MCF 10A (cell line): Measurements from ENCODE around the gene PSME1. TPM values are rescaled to one million over a fixed set of nuclear protein-coding genes. Genes with fewer than 3 reads are reported as not detected.

Experiments used
- BruUV-seq: library from RNA; stranded (reverse); fragments of 400-500 nt; replicated peaks from 2 replicates; lab custom pipeline; 2021; lab: Mats Ljungman, UMichigan
- CTCF ChIA-PET: fragments of 300-600 bp; sonication (Branson Sonifier 250); formaldehyde crosslinking; extraction: SDS; loops from one replicate; lab custom pipeline; 2021; ENCODE audit warnings: antibody characterized with exemption, inconsistent platforms; lab: Yijun Ruan, JAX
- POLR2A ChIA-PET: fragments of 300-600, 350-650 bp; sonication (Branson Sonifier 250); formaldehyde crosslinking; extraction: SDS; loops from one replicate; lab custom pipeline; 2020; ENCODE audit warnings: antibody characterized with exemption, inconsistent platforms; lab: Yijun Ruan, JAX
- DNase-seq: peaks from one replicate; pipeline ENCODE4 v3.0.0-alpha.2; 2018; ENCODE audit not compliant: unreplicated experiment
- H3K27ac Mint-ChIP-seq: one replicate; pipeline ENCODE4 v1.8.0; 2022; ENCODE audit warnings: mild to moderate bottlenecking, low read depth, mixed read lengths; ENCODE audit not compliant: unreplicated experiment
- H3K27me3 Mint-ChIP-seq: one replicate; pipeline ENCODE4 v1.8.0; 2022; ENCODE audit warnings: mixed read lengths; ENCODE audit not compliant: insufficient read depth, unreplicated experiment
- H3K36me3 Mint-ChIP-seq: one replicate; pipeline ENCODE4 v1.8.0; 2022; ENCODE audit warnings: mild to moderate bottlenecking, moderate library complexity, mixed read lengths; ENCODE audit not compliant: insufficient read depth, unreplicated experiment
- H3K4me1 Mint-ChIP-seq: one replicate; pipeline ENCODE4 v1.8.0; 2022; ENCODE audit warnings: mixed read lengths; ENCODE audit not compliant: insufficient read depth, unreplicated experiment
- H3K4me3 Mint-ChIP-seq: one replicate; pipeline ENCODE4 v1.8.0; 2022; ENCODE audit warnings: mild to moderate bottlenecking, moderate library complexity, mixed read lengths; ENCODE audit not compliant: unreplicated experiment
- H3K9me3 Mint-ChIP-seq: one replicate; pipeline ENCODE4 v1.8.0; 2022; ENCODE audit warnings: mixed read lengths; ENCODE audit not compliant: unreplicated experiment
- CTCF ChIP-seq: fragments of 200-600 bp; IDR thresholded peaks from one replicate; pipeline ENCODE4 v1.8.0; 2022; ENCODE audit warnings: antibody characterized with exemption, mild to moderate bottlenecking; ENCODE audit not compliant: unreplicated experiment
- intact Hi-C: fragments of 100-400 bp; cut with micrococcal nuclease; formaldehyde crosslinking; loops from 2 replicates; pipeline ENCODE4 v1.14.1; 2022
- total RNA-seq: library from RNA; stranded (reverse); gene quantifications from 2 replicates; pipeline ENCODE4 v1.2.3, GENCODE V29; 2022

Gene PSME1
- total RNA-seq, 1 experiment from 2014 or later: 126 TPM

GRCh38 chr14:24183014-24183481, 47.1 kb downstream of the PSME1 start:
- Mint-ChIP-seq H3K27ac (no peak overlapping the region), H3K4me1 (no peaks in the 10 kb centered on the region), H3K4me3 (no peak overlapping the region), H3K27me3 (no peaks in the 10 kb centered on the region), H3K36me3 (peaks cover 64% of the 10 kb centered on the region), H3K9me3 (no peaks in the 10 kb centered on the region)
- no peak for TF ChIP-seq CTCF
- intact Hi-C loops: no loop called here
- ChIA-PET CTCF (interaction anchor here (7.0 kb wide), 1 partner anchor 22 kb away, joined by 51 read pairs; the partner anchor contains the start of gene IRF9), POLR2A (no interaction called here)
- no TSS peak for BruUV-seq
- DNase-seq: no peak

DNA sequence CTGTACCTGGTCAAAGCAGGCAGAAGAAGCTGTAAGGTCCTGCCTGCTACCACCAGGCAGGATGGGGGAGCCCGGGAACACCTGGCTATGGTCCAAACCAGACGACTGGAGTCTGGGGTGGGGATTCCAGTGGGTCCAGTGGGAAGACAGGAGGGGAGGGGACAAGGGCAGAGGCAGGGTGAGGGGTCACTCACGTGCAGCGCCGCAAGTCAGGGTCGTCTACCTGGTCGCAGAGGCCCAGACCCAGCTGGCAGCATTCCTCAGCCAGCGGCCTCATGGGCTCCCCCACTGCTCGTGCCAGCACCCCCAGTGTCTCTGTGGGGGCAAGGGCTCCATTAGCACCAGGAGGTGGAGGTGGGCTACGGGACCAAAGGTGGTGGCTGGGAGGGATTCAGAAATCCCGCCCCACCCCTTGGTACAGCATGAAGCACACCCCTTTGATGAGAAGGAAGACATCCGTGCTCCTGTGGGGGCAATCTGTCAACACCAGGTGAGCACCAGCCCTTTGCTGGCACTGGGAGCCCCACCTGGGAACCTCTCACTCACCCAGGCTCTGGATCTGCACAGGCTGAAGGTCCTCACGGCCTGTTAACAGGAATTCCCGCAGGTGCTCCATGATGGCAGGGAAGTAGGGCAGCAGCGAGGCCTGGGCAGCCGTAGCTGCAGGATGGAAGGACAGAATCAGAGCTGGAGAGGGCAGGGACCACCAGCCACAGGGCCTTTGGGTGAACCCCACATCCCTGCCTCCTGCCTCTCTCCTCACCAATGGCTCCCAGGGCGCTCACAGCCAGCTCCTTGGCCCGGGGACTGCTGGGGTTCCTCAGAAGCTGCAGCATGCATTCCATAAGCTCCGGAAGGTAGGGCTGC, 48.3 kb downstream of the PSME1 start:
- peaks cover 67% of the 10 kb centered on the region for H3K36me3 Mint-ChIP-seq
- no peak overlapping the region for H3K4me3 Mint-ChIP-seq
- POLR2A ChIA-PET: interaction anchor here (0.6 to 1.3 kb wide), 2 partner anchors 29 to 58 kb away, joined by 3 to 6 read pairs; partner anchors contain the start of genes CHMP4A and TINF2
- CTCF ChIA-PET: interaction anchor here (0.6 to 7.0 kb wide), 4 partner anchors 10 to 58 kb away, joined by 3 to 51 read pairs (median 6); partner anchors contain the start of genes IRF9 and TINF2
- H3K27ac Mint-ChIP-seq: no peak overlapping the region
- TF ChIP-seq CTCF: no peak
- H3K9me3 Mint-ChIP-seq: no peaks in the 10 kb centered on the region
- no TSS peak for BruUV-seq
- peaks cover 5% of the 10 kb centered on the region for H3K4me1 Mint-ChIP-seq
- no peak for DNase-seq
- no peaks in the 10 kb centered on the region for H3K27me3 Mint-ChIP-seq
- intact Hi-C loops: no loop called here

- Mint-ChIP-seq H3K36me3 (peaks cover 61% of the 10 kb centered on the region), H3K4me1 (peaks cover 9% of the 10 kb centered on the region), H3K27ac (no peak overlapping the region), H3K4me3 (no peak overlapping the region), H3K9me3 (no peaks in the 10 kb centered on the region), H3K27me3 (no peaks in the 10 kb centered on the region)
- DNase-seq: no peak
- BruUV-seq: no TSS peak
- POLR2A ChIA-PET: interaction anchor here (0.6 to 1.3 kb wide), 2 partner anchors 28 to 58 kb away, joined by 3 to 6 read pairs; partner anchors contain the start of genes CHMP4A and TINF2
- no peak for TF ChIP-seq CTCF
- CTCF ChIA-PET: interaction anchor here (0.8 to 7.0 kb wide), 5 partner anchors 24 to 149 kb away, joined by 4 to 51 read pairs (median 5); partner anchors contain the start of genes IRF9, LTB4R2 and TINF2
- intact Hi-C loops: no loop called here
Observed at GRCh38 chr14:24185026-24185425, 49.0 kb downstream of the PSME1 start.

DNA sequence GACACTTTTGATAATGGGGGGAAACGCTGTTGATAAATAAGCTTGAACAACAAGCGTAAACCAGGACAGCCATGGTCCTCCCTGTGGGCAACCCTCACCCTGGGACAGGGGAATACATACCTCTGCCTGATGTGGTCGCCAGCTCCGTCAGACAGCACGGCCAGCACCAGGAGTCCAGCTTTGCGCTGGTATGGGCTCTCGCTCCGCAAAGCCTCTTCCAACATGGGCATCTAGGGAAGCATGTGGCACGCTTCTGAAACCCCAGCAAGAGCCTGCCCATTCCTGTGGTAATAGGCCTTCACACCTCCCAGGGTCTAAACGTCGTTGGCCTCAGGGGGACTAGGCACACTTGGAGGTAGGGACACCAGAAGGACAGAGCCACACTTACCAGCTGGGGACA, 49.7 kb downstream of the PSME1 start:
- POLR2A ChIA-PET: interaction anchor here (1.3 to 4.0 kb wide), 2 partner anchors 27 to 39 kb away, joined by 6 to 25 read pairs; partner anchors contain the start of genes CHMP4A, PSME2 and RNF31
- CTCF ChIA-PET: interaction anchor here (0.6 to 7.0 kb wide), 8 partner anchors 22 to 625 kb away, joined by 3 to 51 read pairs (median 4); partner anchors contain the start of genes IRF9 and LTB4R2
- no peak for TF ChIP-seq CTCF
- peaks cover 60% of the 10 kb centered on the region for H3K36me3 Mint-ChIP-seq
- intact Hi-C loops: no loop called here
- H3K27ac Mint-ChIP-seq: no peak overlapping the region
- peaks cover 12% of the 10 kb centered on the region for H3K4me1 Mint-ChIP-seq
- no peak overlapping the region for H3K4me3 Mint-ChIP-seq
- H3K9me3 Mint-ChIP-seq: no peaks in the 10 kb centered on the region
- H3K27me3 Mint-ChIP-seq: no peaks in the 10 kb centered on the region
- no peak for DNase-seq
- BruUV-seq: no TSS peak
